ENCODE results near the gene WBP1.
"Not testable (repeated sequence)": the region's sequence is repeated elsewhere in the genome, so short reads cannot be mapped to it uniquely, and the experiment has no call there.

GRCh38 chr2:74420443-74421103 is 37.7 kb upstream of the WBP1 start:
- TF ChIP-seq POLR2A (IDR thresholded peaks at IDR 0.05; ENCODE audit: low read length); GATA1 (IDR thresholded peaks at IDR 0.05; ENCODE audit: low read depth, low read length): not testable (repeated sequence)

Measured in erythroblast (primary cell).